HG02973 (cell line): ENCODE data around the gene AASS.

Experiments used
- ATAC-seq: cut with Tn5 transposase; IDR thresholded peaks from one replicate; pipeline ENCODE4 v1.9.1; 2021; ENCODE audit warnings: moderate library complexity; ENCODE audit not compliant: unreplicated experiment

The AASS gene

DNA sequence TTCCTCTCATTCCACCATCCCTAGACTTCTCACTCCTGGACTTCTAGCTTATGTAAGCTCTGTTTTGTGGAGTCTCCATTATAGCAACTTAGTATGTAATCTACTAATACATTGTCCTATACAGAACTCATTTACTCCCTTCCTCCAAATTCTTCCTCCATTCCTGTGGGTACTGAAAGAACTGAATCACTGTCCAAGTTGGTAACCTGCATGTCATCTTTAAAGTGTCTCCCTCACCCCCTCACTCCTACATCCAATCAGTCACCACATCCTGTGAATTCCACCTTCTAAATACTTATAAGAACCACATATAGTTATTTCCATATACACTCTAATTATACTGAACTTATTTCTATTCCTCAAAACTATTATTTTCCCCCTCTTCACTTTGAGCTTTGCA is 20.3 kb downstream of the AASS start:
- ATAC-seq: no peak

- no peak for ATAC-seq
Measured at GRCh38 chr7:122118757-122119156, 25.3 kb downstream of the AASS start.

- ATAC-seq: no peak
Measured at GRCh38 chr7:122103064-122103463, 41.0 kb downstream of the AASS start.

DNA sequence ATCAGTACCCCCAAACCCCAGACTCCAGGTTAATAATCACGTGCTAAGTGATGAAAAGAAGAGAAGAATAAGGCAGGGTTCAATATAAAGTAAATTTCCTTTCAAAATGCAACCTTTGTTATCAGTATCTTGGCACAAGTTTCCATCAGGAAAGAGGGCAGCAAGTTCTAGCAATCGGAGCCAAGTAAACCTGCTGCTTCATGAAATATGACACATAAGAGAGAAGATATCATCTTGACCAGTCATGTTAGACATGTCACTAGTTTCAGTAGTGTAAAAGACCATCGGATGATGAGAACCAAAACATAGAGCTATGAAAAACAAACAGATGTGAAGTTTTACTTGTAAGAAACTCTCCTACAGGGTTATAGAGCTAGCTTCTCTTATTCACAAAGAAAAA is 44.0 kb downstream of the AASS start:
- ATAC-seq: no peak

- no peak for ATAC-seq
Measured at GRCh38 chr7:122095642-122096041, 48.4 kb downstream of the AASS start.

DNA sequence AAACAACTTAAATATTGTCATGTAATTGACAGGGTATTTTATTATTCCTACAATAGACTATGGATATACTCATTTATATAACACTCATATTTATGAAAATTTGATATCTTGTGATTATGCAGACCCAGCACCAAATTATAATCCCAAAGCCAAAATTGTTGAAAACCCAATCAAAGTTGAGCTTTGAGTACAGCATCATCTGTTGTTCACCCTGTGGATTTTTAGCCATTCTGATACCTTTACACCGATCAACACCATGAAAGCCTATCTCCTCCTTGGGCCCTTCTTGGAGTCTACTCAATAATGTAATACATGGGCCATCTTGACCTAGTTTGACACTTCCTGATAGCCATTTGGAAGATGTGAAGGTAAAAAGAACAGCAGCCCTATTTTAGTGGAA is 49.5 kb downstream of the AASS start:
- ATAC-seq: no peak

DNA sequence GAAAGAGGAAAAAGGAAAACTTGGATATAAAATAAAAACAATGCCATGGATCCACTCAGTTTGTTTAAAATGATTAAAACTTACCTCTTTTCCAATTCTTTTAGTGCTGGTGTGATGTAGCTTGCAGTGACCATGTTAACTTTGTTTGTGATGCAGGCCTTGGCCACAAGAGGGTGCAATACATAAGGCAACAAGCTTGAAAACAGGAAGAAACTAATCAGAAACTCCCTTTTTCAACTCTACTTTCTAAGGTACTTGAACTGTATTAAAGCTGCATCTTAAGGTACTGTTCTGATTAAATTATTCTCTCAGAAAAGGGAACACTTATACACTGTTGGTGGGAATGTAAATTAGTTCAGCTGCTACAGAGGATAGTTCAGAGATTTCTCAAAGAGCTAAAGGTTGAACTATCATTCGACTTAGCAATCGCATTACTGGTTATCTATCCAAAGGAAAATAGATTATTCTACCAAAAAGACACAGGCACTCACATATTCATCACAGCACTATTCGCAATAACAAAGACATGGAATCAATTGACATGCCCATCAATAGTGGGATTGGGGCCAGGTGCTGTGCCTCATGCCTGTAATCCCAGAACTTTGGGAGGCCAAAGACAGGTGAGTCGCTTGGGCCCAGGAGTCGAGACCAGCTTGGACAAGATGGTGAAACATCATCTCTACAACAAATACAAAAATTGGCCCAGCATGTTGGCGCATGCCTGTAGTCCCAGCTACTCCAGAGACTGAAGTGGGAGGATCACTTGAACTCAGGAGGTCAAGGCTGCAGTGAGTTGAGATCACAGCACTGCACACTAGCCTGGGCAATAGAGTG is 50.9 kb downstream of the AASS start:
- ATAC-seq: peak; percentile 98

GRCh38 chr7:122082670-122083069 is 61.4 kb downstream of the AASS start:
- no peak for ATAC-seq

DNA sequence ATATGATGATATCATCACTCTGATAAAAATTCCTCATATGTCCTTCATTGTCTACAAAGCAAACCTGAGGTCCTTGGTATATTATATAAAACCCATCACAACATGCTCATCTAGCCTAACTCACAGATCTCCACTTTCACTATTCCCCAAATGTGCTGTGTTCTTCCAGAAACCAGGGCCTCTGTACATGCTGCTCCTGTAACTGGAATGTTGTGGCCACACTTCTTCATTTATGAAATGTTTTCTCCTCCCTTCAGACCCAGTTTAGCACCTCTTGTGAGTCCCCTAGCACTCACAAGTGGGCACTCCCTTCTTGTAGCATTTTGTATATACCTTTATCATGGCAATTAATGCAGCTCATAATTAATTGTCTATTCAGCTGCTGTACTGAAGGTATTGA is 61.9 kb downstream of the AASS start:
- no peak for ATAC-seq

DNA sequence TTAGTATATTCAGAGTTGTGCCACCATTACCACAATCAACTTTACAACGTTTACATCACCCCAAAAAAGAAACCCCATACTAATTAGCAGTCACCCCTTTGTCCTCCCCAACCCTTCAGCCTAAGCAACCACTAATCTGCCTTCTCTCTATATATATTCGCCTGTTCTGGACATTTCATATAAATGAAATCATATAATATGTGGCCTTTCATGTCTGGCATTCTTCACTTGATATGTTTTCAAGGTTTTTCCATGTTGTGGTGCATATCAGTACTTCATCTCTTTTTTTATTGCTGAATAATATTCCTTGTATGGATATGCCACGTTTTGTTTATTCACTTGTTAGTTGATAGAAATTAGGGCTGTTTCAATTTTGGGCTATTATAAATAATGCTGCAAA is 70.4 kb downstream of the AASS start:
- ATAC-seq: no peak

GRCh38 chr7:122072924-122073599 is 71.0 kb downstream of the AASS start:
- ATAC-seq: no peak

GRCh38 chr7:122072272-122072671 is 71.8 kb downstream of the AASS start:
- no peak for ATAC-seq

DNA sequence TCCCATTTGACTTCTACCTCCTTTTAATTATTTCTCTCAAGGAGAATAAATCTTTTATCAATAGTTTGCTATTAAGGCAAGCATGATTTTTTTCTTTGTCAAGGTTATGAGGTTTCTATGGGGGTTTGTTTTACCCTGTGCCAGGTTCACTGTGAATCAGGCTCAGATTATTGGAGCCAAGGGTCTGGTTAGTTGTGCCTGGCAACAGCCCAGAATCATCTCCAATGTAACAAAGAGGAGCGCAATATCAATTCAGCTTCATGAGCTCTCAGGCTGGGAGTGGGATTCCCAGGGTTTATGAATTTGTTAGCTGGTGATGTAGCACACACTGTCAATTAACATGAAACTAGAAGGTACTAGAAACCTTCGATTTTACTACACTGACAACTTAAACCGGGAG is 73.2 kb downstream of the AASS start:
- ATAC-seq: no peak

- ATAC-seq: no peak
Measured at GRCh38 chr7:122070062-122070461, 74.0 kb downstream of the AASS start.

GRCh38 chr7:122068999-122069398 is 75.0 kb downstream of the AASS start:
- no peak for ATAC-seq

- no peak for ATAC-seq
Measured at GRCh38 chr7:122068046-122068445, 76.0 kb downstream of the AASS start.

DNA sequence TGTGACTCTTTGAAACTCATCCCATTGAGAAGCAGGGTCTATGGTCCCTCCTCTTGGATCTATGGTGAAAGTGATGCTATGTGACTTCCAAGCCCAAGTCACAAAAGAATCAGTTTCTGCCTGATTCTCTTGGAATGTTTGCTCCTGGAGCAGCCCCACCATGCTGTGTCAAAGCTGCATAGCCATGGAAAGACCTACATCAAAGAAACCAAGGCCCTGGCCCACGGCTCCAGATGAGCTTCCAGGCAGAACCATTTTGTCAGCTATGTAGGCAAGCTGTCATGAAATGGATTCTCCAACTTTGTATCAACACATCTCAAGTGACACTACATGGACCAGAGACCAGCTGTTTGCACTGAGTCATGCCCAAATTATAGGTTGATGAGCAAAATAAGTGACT is 77.0 kb downstream of the AASS start:
- ATAC-seq: no peak

DNA sequence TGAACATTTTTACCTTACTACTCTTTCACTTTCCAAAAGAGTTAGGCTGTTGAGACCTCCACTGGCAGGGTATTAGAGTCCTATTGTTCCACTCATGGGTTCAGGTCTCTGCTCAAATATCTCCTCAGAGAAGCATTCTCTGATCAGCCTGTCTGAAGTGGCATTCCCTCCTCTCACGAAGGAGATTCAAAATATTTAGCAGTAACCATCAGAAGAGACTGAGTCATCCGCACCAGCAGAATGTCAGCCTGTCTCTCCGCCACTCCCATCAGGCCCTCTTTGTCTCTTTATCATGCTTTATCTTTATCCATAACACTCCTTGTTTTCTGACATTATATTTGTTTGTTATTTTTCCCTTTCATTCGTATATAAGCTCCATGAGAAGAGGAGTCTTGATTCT is 79.1 kb downstream of the AASS start:
- ATAC-seq: no peak

- no peak for ATAC-seq
Measured at GRCh38 chr7:122063146-122063545, 80.9 kb downstream of the AASS start.

GRCh38 chr7:122059542-122059941 is 84.5 kb downstream of the AASS start:
- no peak for ATAC-seq

DNA sequence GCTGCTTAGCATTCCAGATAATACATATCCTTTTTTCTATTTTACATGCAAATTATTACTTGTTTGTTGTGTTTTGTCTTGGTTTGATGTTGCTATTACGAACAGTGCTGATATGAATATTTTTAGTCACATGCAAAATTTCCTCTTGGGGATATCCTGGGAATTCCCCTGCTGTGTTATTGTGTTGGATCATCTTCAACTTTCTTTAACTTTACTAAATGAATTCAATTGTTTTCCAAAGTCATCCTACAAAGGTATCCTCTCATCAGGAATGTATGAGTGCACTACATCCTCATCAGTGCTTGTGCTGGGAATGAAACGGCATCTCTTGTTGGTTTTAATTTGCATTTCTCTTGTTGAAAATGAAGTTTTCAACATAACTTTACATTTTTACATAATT is 87.1 kb downstream of the AASS start:
- no peak for ATAC-seq

GRCh38 chr7:122055073-122055472 is 89.0 kb downstream of the AASS start:
- no peak for ATAC-seq

DNA sequence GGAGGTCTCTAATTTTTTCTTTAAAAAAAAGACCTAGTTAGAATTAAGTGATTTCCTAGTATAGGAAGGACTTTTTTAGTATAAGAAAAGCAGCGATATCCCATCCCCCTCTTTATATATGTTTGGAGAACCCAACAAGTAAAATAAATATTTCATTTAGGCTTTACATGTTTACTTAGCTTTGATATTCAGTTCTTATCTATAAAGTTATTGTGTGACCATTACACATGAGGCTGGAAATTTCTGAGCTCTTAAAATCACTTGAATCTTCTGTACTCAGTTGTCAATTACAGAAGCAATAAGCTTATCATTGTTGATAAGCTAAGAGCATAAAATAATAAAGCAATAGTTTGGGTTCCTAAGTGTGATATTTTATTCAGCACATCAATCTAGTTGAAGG is 89.7 kb downstream of the AASS start:
- ATAC-seq: no peak
